ENCODE results near the gene ADI1. TPM values are rescaled to one million over a fixed set of nuclear protein-coding genes. Genes with fewer than 3 reads are reported as not detected.

Gene ADI1
- total and polyA plus RNA-seq, 2 of the 8 experiments (the other 6 are each of a cell fraction or from before 2014, with no cell fraction given): 12.2 to 40.2 TPM

- H3K4ac ChIP-seq (replicated peaks; ENCODE audit: insufficient read length, low read depth, low read length): no peak overlapping the region
- H3K27me3 ChIP-seq (replicated peaks in 1 of 4; ENCODE audit: control insufficient read depth in 3 of 4, extremely low read depth in 1 of 4, insufficient read depth in 3 of 4, low read length in 3 of 4): no peaks in the 10 kb centered on the region
- no peak overlapping the region for H4K5ac ChIP-seq (ENCODE audit: insufficient read length, low read depth, low read length)
- no peak overlapping the region for H3K4me3 ChIP-seq (ENCODE audit: extremely low read depth in 1 of 4, insufficient read depth in 2 of 4, low read depth in 3 of 4, low read length in 4 of 4)
- peaks cover 0 to 2% (median 0%) of the 10 kb centered on the region in 4 experiments; a peak in 1 of 7 replicates for H3K4me1 ChIP-seq (replicated peaks in 1 of 4; ENCODE audit: control insufficient read depth in 3 of 4, insufficient read depth in 4 of 4, low read length in 3 of 4)
- H2BK120ac ChIP-seq (replicated peaks; ENCODE audit: low read depth, low read length): no peak overlapping the region
- DNase-seq (ENCODE audit: low read depth in 1 of 2, low spot score in 2 of 2): no peak
- no peaks in the 10 kb centered on the region for H3K79me1 ChIP-seq (ENCODE audit: low read depth, low read length)
- H3K9me3 ChIP-seq (ENCODE audit: insufficient read depth in 2 of 2, low read depth in 1 of 2, low read length in 1 of 2): no peaks in the 10 kb centered on the region
- ChIA-PET CTCF (ENCODE audit: partially characterized antibody) (interaction anchor here (1.0 to 15.8 kb wide), 3 partner anchors 8 to 66 kb away, joined by 3 to 152 read pairs (median 5); no protein-coding TSS in a partner anchor), POLR2A (ENCODE audit: partially characterized antibody) (interaction anchor here (1.9 kb wide), 1 partner anchor 13 kb away, joined by 5 read pairs; no protein-coding TSS in a partner anchor)
- H3K18ac ChIP-seq (ENCODE audit: extremely low read depth, low read length): no peak overlapping the region
- 95% methylated on average over 17 of the region's 17 CpGs; no CpG with 5 or more reads in 1 of the 2 experiments for WGBS, 2 experiments (ENCODE audit: extremely low coverage in 1 of 2, insufficient coverage in 1 of 2, insufficient read length in 1 of 2, insufficient replicate concordance in 2 of 2, low coverage in 1 of 2, low lambda C conversion rate in 2 of 2, missing lambda C conversion rate in 1 of 2)
- no peak overlapping the region for H3K23ac ChIP-seq (ENCODE audit: insufficient read length)
- H3K23me2 ChIP-seq (ENCODE audit: low read depth, low read length): no peaks in the 10 kb centered on the region
- no peak overlapping the region for H4K91ac ChIP-seq (replicated peaks; ENCODE audit: insufficient read length, low read length)
- no peaks in the 10 kb centered on the region for H3K79me2 ChIP-seq (ENCODE audit: control insufficient read depth in 1 of 2, insufficient read depth in 2 of 2, low read length in 2 of 2)
- no peak overlapping the region for H2BK15ac ChIP-seq (ENCODE audit: low read length)
- H3K56ac ChIP-seq (replicated peaks; ENCODE audit: insufficient read length, low read depth, low read length): no peak overlapping the region
- H2BK5ac ChIP-seq (ENCODE audit: low read depth, low read length): no peak overlapping the region
- no peak overlapping the region for H2AFZ ChIP-seq (ENCODE audit: low read length)
- peaks cover 0 to 14% (median 1%) of the 10 kb centered on the region in 4 experiments; a peak in 5 of 8 replicates for H3K36me3 ChIP-seq (ENCODE audit: control insufficient read depth in 2 of 4, insufficient read depth in 4 of 4, low read length in 3 of 4)
- H2AK5ac ChIP-seq (ENCODE audit: low read depth, low read length): no peak overlapping the region
- no peak overlapping the region for H3K14ac ChIP-seq (ENCODE audit: insufficient read length)
- FAIRE-seq: no peak
- H4K20me1 ChIP-seq (replicated peaks in 1 of 2; ENCODE audit: control insufficient read depth in 1 of 2, insufficient read depth in 2 of 2, low read length in 2 of 2): peaks cover 0 to 2% of the 10 kb centered on the region in 2 experiments
- no peak overlapping the region for H4K8ac ChIP-seq (ENCODE audit: extremely low read depth, insufficient read depth, low read length)
- no peak overlapping the region for H3K27ac ChIP-seq (ENCODE audit: low read depth, low read length)
- no peak overlapping the region for H2BK20ac ChIP-seq (ENCODE audit: low read length)
- H3K4me2 ChIP-seq (ENCODE audit: insufficient read depth in 1 of 2, low read depth in 2 of 2, low read length in 2 of 2): no peak overlapping the region
- H3K9ac ChIP-seq (replicated peaks in 1 of 4; ENCODE audit: extremely low read depth in 1 of 4, low read depth in 3 of 4, low read length in 3 of 4): no peak overlapping the region
- H2BK12ac ChIP-seq (ENCODE audit: low read depth, low read length): no peak overlapping the region
- TF ChIP-seq BACH1 (IDR thresholded peaks at IDR 0.05; ENCODE audit: low read length) (no peak), TEAD4 (IDR thresholded peaks at IDR 0.05; ENCODE audit: low read depth, low read length) (no peak), CBX8 (IDR thresholded peaks at IDR 0.05; ENCODE audit: borderline replicate concordance, low read depth, low read length) (no peak), TAF1 (IDR thresholded peaks at IDR 0.05; ENCODE audit: low read depth, low read length) (no peak), RNF2 (IDR thresholded peaks at IDR 0.05; ENCODE audit: borderline replicate concordance, low read depth, low read length, missing control alignments, poor library complexity, severe bottlenecking) (no peak), YY1 (IDR thresholded peaks at IDR 0.05; ENCODE audit: low read depth, low read length) (no peak), NRF1 (IDR thresholded peaks at IDR 0.05; ENCODE audit: low read depth, low read length) (no peak), SP2 (IDR thresholded peaks at IDR 0.05; ENCODE audit: low read length) (no peak), TBP (IDR thresholded peaks at IDR 0.05; ENCODE audit: low read depth, low read length) (no peak)
- TF ChIP-seq, protein P1, sequence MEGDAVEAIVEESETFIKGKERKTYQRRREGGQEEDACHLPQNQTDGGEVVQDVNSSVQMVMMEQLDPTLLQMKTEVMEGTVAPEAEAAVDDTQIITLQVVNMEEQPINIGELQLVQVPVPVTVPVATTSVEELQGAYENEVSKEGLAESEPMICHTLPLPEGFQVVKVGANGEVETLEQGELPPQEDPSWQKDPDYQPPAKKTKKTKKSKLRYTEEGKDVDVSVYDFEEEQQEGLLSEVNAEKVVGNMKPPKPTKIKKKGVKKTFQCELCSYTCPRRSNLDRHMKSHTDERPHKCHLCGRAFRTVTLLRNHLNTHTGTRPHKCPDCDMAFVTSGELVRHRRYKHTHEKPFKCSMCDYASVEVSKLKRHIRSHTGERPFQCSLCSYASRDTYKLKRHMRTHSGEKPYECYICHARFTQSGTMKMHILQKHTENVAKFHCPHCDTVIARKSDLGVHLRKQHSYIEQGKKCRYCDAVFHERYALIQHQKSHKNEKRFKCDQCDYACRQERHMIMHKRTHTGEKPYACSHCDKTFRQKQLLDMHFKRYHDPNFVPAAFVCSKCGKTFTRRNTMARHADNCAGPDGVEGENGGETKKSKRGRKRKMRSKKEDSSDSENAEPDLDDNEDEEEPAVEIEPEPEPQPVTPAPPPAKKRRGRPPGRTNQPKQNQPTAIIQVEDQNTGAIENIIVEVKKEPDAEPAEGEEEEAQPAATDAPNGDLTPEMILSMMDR (IDR thresholded peaks at IDR 0.05; ENCODE audit: control extremely low read depth in 1 of 3, insufficient read depth in 1 of 3, low read depth in 1 of 3, low read length in 3 of 3): no peak
- TF ChIP-seq, protein P2, sequence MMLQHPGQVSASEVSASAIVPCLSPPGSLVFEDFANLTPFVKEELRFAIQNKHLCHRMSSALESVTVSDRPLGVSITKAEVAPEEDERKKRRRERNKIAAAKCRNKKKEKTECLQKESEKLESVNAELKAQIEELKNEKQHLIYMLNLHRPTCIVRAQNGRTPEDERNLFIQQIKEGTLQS (IDR thresholded peaks at IDR 0.05; ENCODE audit: insufficient read depth, low read depth, low read length): no peak
Observed at GRCh38 chr2:3470166-3470651, 49.1 kb downstream of the ADI1 start.

All from H1 (cell line).